Measurements from ENCODE around the gene SPATA6.
"Not testable (repeated sequence)": the region's sequence is repeated elsewhere in the genome, so short reads cannot be mapped to it uniquely, and the experiment has no call there.

SPATA6 gene

DNA sequence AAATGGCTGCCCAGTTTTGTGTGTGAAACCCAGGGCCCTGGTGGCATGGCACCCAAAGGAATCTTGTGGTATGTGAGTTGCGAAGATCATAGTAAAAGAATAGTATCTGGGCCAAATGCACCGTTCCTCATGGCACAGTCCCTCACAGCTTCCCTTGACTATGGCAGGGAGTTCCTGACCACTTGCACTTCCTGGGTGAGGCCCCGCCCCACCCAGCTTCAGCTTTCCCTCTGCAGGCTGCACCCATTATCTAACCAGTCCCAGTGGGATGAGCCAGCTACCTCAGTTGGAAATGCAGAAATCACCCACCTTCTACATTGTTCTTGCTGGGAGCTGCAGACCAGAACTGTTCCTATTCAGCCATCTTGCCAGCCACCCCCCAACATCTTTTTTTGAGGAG is 186.5 kb downstream of the SPATA6 start:
- POLR2A ChIA-PET = no interaction called here
- no peak for DNase-seq (ENCODE audit: extremely low spot score)
- CTCF ChIA-PET = interaction anchor here (0.7 kb wide), 1 partner anchor 8 kb away, joined by 3 read pairs; no protein-coding TSS in a partner anchor
- TF ChIP-seq, protein P1, sequence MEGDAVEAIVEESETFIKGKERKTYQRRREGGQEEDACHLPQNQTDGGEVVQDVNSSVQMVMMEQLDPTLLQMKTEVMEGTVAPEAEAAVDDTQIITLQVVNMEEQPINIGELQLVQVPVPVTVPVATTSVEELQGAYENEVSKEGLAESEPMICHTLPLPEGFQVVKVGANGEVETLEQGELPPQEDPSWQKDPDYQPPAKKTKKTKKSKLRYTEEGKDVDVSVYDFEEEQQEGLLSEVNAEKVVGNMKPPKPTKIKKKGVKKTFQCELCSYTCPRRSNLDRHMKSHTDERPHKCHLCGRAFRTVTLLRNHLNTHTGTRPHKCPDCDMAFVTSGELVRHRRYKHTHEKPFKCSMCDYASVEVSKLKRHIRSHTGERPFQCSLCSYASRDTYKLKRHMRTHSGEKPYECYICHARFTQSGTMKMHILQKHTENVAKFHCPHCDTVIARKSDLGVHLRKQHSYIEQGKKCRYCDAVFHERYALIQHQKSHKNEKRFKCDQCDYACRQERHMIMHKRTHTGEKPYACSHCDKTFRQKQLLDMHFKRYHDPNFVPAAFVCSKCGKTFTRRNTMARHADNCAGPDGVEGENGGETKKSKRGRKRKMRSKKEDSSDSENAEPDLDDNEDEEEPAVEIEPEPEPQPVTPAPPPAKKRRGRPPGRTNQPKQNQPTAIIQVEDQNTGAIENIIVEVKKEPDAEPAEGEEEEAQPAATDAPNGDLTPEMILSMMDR (IDR thresholded peaks at IDR 0.05; ENCODE audit: control extremely low read depth, extremely low read depth, low read depth, missing control alignments) = no peak

DNA sequence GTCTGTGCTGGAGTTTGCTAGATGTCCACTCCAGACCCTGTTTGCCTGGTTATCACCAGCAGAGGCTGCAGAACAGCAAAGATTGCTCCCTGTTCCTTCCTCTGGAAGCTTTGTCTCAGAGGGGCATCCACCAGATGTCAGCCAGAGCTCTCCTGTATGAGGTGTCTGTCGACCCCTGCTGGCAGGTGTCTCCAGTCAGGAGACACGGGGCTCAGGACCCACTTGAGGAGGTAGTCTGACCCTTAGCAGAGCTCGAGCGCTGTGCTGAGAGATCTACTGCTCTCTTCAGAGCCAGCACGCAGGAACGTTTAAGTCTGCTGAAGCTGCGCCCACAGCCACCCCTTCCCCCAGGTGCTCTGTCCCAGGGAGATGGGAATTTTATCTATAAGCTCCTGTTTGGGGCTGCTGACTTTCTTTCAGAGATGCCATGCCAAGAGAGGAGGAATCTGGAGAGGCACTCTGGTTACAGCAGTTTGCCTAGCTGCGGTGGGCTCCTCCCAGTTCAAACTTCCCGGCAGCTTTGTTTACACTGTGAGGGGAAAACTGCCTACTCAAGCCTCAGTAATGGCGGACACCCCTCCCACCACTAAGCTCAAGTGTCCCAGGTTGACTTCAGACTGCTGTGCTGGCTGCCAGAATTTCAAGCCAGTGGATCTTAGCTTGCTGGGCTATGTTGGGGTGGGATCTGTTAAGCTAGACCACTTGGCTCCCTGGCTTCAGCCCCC is 187.1 kb downstream of the SPATA6 start:
- POLR2A ChIA-PET; DNase-seq (ENCODE audit: extremely low spot score): not testable (repeated sequence)
- CTCF ChIA-PET = interaction anchor here (0.7 kb wide), 1 partner anchor 9 kb away, joined by 3 read pairs; no protein-coding TSS in a partner anchor

DNA sequence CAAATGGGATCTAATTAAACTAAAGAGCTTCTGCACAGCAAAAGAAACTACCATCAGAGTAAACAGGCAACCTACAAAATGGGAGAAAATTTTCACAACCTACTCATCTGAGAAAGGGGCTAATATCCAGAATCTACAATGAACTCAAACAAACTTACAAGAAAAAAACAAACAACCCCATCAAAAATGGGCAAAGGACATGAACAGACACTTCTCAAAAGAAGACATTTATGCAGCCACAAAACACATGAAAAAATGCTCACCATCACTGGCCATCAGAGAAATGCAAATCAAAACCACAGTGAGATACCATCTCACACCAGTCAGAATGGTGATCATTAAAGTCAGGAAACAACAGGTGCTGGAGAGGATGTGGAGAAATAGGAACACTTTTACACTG is 189.7 kb downstream of the SPATA6 start:
- CTCF ChIA-PET; DNase-seq (ENCODE audit: extremely low spot score); POLR2A ChIA-PET: not testable (repeated sequence)

DNA sequence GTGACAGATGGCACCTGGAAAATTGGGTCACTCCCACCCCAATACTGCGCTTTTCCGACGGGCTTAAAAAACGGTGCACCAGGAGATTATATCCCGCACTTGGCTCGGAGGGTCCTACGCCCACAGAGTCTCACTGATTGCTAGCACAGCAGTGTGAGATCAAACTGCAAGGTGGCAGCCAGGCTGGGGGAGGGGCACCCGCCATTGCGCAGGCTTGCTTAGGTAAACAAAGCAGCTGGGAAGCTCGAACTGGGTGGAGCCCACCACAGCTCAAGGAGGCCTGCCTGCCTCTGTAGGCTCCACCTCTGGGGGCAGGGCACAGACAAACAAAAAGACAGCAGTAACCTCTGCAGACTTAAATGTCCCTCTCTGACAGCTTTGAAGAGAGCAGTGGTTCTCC is 194.6 kb downstream of the SPATA6 start:
- POLR2A ChIA-PET; CTCF ChIA-PET; DNase-seq (ENCODE audit: extremely low spot score): not testable (repeated sequence)

DNA sequence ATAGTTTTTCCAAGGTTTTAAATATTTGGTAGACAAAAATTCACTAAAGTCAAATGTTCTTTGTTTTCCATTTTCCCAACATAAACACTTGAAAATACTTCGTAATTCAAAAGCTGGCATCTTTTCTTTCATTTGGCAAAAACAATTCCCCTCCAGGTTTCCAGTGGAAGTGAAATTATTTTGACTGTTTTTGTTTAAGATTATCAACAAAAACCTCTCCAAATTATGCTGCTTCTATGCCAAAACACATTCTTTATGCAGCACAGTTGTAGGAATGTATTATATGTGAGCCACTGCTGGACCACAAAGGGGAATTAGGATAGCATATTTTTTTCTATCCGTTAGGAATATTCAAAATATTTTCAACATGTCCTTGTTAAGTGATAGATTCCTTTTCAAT is 205.4 kb downstream of the SPATA6 start:
- ChIA-PET CTCF (interaction anchor here (2.4 kb wide), 1 partner anchor 9 kb away, joined by 5 read pairs; no protein-coding TSS in a partner anchor), POLR2A (no interaction called here)
- no peak for DNase-seq (ENCODE audit: extremely low spot score)
- TF ChIP-seq, protein P1 (IDR thresholded peaks at IDR 0.05; ENCODE audit: control extremely low read depth, extremely low read depth, low read depth, missing control alignments) = no peak

DNA sequence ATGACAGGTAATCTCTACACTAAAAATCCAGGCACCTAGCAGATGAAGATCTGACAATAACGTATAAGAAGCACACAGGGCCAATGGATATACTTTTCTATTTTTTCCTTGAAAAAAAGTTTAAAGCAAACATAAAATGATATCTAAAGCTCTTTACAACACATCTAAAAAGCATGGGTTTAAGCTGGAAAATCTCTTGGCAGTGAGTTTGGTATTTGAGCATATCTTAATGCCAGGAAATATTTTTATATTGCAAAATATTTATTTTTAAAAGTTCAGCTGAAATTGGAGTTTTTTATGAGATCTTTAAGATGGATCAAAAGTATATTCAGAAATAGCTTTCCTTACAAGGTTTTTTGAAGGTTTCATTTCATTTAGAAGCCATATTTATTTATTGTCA is 209.0 kb downstream of the SPATA6 start:
- ChIA-PET CTCF (interaction anchor here (1.0 kb wide), 1 partner anchor 31 kb away, joined by 4 read pairs; no protein-coding TSS in a partner anchor), POLR2A (no interaction called here)
- TF ChIP-seq, protein P1 (IDR thresholded peaks at IDR 0.05; ENCODE audit: control extremely low read depth, extremely low read depth, low read depth, missing control alignments) = no peak
- DNase-seq (ENCODE audit: extremely low spot score) = no peak

DNA sequence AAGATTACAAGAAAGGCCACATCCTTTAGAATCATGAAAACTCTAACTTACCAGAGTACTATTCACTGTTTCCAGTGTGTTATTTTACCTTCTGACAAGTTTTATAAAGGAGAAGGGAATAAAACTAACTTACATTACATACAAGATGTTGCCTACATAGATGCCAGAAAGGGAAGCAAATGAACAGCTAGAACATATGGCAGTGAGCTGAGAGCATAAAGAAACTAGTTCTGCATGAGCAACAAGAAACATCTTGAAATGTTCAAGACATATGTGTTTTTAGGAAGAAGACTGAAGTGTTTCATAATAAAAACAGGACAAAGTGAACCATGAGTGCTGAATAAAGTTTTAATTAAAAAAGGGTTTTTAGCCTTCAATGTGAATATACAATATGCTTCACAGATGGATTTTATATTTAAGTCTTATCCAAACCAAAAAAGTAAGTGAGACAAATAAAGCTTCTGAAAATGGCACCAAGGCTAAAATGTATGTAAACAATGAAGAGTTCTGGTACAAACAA is 210.1 kb downstream of the SPATA6 start:
- POLR2A ChIA-PET = no interaction called here
- CTCF ChIA-PET = no interaction called here
- no peak for DNase-seq (ENCODE audit: extremely low spot score)
- TF ChIP-seq, protein P1 (IDR thresholded peaks at IDR 0.05; ENCODE audit: control extremely low read depth, extremely low read depth, low read depth, missing control alignments) = no peak

DNA sequence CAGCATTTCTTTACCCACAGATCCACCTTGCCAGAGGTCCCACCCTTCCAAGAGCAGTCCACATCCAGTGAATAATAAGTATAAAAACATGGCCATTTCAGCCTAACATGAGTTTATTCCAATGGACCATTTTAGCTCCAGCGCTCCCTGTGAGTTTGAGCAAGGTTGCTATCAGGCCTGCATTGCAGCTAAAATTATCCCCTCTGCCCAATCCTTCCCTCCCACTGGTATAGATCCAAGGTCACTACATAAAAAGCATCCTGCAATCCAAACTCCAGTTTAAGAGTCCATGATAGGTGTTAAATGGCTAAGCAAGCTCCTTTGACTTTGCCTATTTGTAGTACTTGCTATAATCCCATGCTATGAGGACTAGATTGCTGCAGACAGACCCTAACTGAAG is 213.9 kb downstream of the SPATA6 start:
- TF ChIP-seq, protein P1 (IDR thresholded peaks at IDR 0.05; ENCODE audit: control extremely low read depth, extremely low read depth, low read depth, missing control alignments) = no peak
- ChIA-PET POLR2A (no interaction called here), CTCF (interaction anchor here (1.0 to 1.4 kb wide), 3 partner anchors 8 to 20 kb away, joined by 3 to 5 read pairs (median 4); no protein-coding TSS in a partner anchor)
- no peak for DNase-seq (ENCODE audit: extremely low spot score)
